H1 (cell line): Measurements from ENCODE around the gene PAF1. TPM values are rescaled to one million over a fixed set of nuclear protein-coding genes. Genes with fewer than 3 reads are reported as not detected.
A peak's percentile ranks its signal among the peaks of the same experiment; 100 is the strongest.

Experiments
- CTCF ChIA-PET: fragments of 300-600 bp; sonication (Branson Sonifier 250); formaldehyde crosslinking; loops from one replicate; lab custom pipeline; 2021; ENCODE audit not compliant: partially characterized antibody; lab: Charles Lee
- POLR2A ChIA-PET: fragments of 300-600 bp; sonication (Branson Sonifier 250); formaldehyde crosslinking; loops from one replicate; lab custom pipeline; 2021; ENCODE audit warnings: inconsistent platforms; ENCODE audit not compliant: partially characterized antibody; lab: Charles Lee
- DNase-seq, 2 experiments: peaks; one replicate each; pipeline versions ENCODE4 v3.0.0 to v3.0.0-alpha.2; 2010 to 2022; ENCODE audit warnings: low spot score in 2 of 2, low read depth in 1 of 2, mixed read lengths in 1 of 2
- FAIRE-seq: peaks from 2 replicates; lab custom pipeline; 2011; peaks lifted over from hg19 to GRCh38; lab: Jason Lieb, UNC
- H2AFZ ChIP-seq: 2 replicates; pipeline ENCODE4 v1.8.1; 2012; ENCODE audit warnings: low read length, inconsistent platforms
- H2AK5ac ChIP-seq: 2 replicates; pipeline ENCODE4 v1.6.1; 2013; ENCODE audit warnings: low read depth, low read length
- H2BK120ac ChIP-seq: replicated peaks from 2 replicates; pipeline ENCODE3; 2013; ENCODE audit warnings: low read depth, low read length, inconsistent platforms
- H2BK12ac ChIP-seq: 2 replicates; pipeline ENCODE4 v1.6.1; 2013; ENCODE audit warnings: low read depth, low read length
- H2BK15ac ChIP-seq: 2 replicates; pipeline ENCODE4 v1.6.1; 2013; ENCODE audit warnings: low read length
- H2BK20ac ChIP-seq: 2 replicates; pipeline ENCODE4 v1.6.1; 2013; ENCODE audit warnings: low read length
- H2BK5ac ChIP-seq: 2 replicates; pipeline ENCODE4 v1.6.1; 2013; ENCODE audit warnings: low read depth, low read length
- H3K14ac ChIP-seq: 2 replicates; pipeline ENCODE4 v1.6.1; 2013; ENCODE audit warnings: inconsistent platforms; ENCODE audit not compliant: insufficient read length
- H3K18ac ChIP-seq: 2 replicates; pipeline ENCODE4 v1.6.1; 2013; ENCODE audit warnings: low read length; ENCODE audit errors: extremely low read depth
- H3K23ac ChIP-seq: 2 replicates; pipeline ENCODE4 v1.6.1; 2013; ENCODE audit warnings: inconsistent platforms; ENCODE audit not compliant: insufficient read length
- H3K23me2 ChIP-seq: 2 replicates; pipeline ENCODE4 v1.6.1; 2013; ENCODE audit warnings: low read depth, low read length
- H3K27ac ChIP-seq: 2 replicates; pipeline ENCODE4 v1.6.1; 2011; ENCODE audit warnings: low read depth, low read length, inconsistent platforms
- H3K27me3 ChIP-seq, 4 experiments: replicated peaks in 1 of 4; 1 replicate in 1 of 4; 2 replicates in 3 of 4; pipeline versions ENCODE4 v1.6.1 to v1.8.1; 2011 to 2013; ENCODE audit warnings: low read length in 3 of 4, mild to moderate bottlenecking in 3 of 4, inconsistent platforms in 2 of 4, mixed read lengths in 2 of 4, moderate library complexity in 1 of 4; ENCODE audit not compliant: control insufficient read depth in 3 of 4, insufficient read depth in 3 of 4; ENCODE audit errors: extremely low read depth in 1 of 4
- H3K36me3 ChIP-seq, 4 experiments: 2 replicates each; pipeline versions ENCODE4 v1.6.1 to v1.8.1; 2011 to 2013; ENCODE audit warnings: mild to moderate bottlenecking in 4 of 4, low read length in 3 of 4, moderate library complexity in 2 of 4, control low read depth in 1 of 4, inconsistent platforms in 1 of 4; ENCODE audit not compliant: insufficient read depth in 4 of 4, control insufficient read depth in 2 of 4
- H3K4ac ChIP-seq: replicated peaks from 2 replicates; pipeline ENCODE3; 2013; ENCODE audit warnings: low read length, low read depth, mixed read lengths, inconsistent platforms; ENCODE audit not compliant: insufficient read length
- H3K4me1 ChIP-seq, 4 experiments: replicated peaks in 1 of 4; 1 replicate in 1 of 4; 2 replicates in 3 of 4; pipeline versions ENCODE4 v1.6.1 to v1.8.1; 2011 to 2013; ENCODE audit warnings: low read length in 3 of 4, inconsistent platforms in 2 of 4, mixed read lengths in 1 of 4; ENCODE audit not compliant: insufficient read depth in 4 of 4, control insufficient read depth in 3 of 4
- H3K4me2 ChIP-seq, 2 experiments: 2 replicates each; pipeline versions ENCODE4 v1.6.1 to v1.8.1; 2011 to 2013; ENCODE audit warnings: low read depth in 2 of 2, low read length in 2 of 2, control low read depth in 1 of 2, inconsistent platforms in 1 of 2, mild to moderate bottlenecking in 1 of 2; ENCODE audit not compliant: insufficient read depth in 1 of 2
- H3K4me3 ChIP-seq, 4 experiments: fragments of 200-600, 300-600 bp in 1 of 4; sonication (generic), shearing (Covaris generic), sonication (Bioruptor Twin) in 1 of 4; 2 replicates each; pipeline versions ENCODE4 v1.5.1 to v1.8.1; 2011 to 2016; ENCODE audit warnings: low read length in 4 of 4, low read depth in 3 of 4, control low read depth in 2 of 4, inconsistent platforms in 2 of 4, mild to moderate bottlenecking in 2 of 4, mixed read lengths in 1 of 4, moderate library complexity in 1 of 4; ENCODE audit not compliant: insufficient read depth in 2 of 4; ENCODE audit errors: extremely low read depth in 1 of 4
- H3K56ac ChIP-seq: replicated peaks from 2 replicates; pipeline ENCODE3; 2013; ENCODE audit warnings: low read depth, mild to moderate bottlenecking, mixed read lengths, low read length, inconsistent platforms; ENCODE audit not compliant: insufficient read length
- H3K79me1 ChIP-seq: 2 replicates; pipeline ENCODE4 v1.6.1; 2013; ENCODE audit warnings: low read depth, low read length, control low read depth
- H3K79me2 ChIP-seq, 2 experiments: 2 replicates each; pipeline versions ENCODE4 v1.6.1 to v1.8.1; 2012 to 2013; ENCODE audit warnings: low read length in 2 of 2, mild to moderate bottlenecking in 2 of 2, inconsistent platforms in 1 of 2; ENCODE audit not compliant: insufficient read depth in 2 of 2, control insufficient read depth in 1 of 2
- H3K9ac ChIP-seq, 4 experiments: replicated peaks in 1 of 4; 1 replicate in 1 of 4; 2 replicates in 3 of 4; pipeline versions ENCODE4 v1.6.1 to v1.8.1; 2011 to 2013; ENCODE audit warnings: low read depth in 3 of 4, low read length in 3 of 4, control low read depth in 2 of 4, mild to moderate bottlenecking in 2 of 4, moderate library complexity in 2 of 4, inconsistent platforms in 1 of 4; ENCODE audit errors: extremely low read depth in 1 of 4
- H3K9me3 ChIP-seq, 2 experiments: 2 replicates each; pipeline versions ENCODE4 v1.6.1 to v1.8.1; 2012 to 2013; ENCODE audit warnings: mild to moderate bottlenecking in 2 of 2, moderate library complexity in 2 of 2, control low read depth in 1 of 2, inconsistent platforms in 1 of 2, low read depth in 1 of 2, low read length in 1 of 2, mixed read lengths in 1 of 2; ENCODE audit not compliant: insufficient read depth in 2 of 2
- H4K20me1 ChIP-seq, 2 experiments: replicated peaks in 1 of 2; 2 replicates each; pipeline versions ENCODE3 to v1.8.1; 2011 to 2013; ENCODE audit warnings: inconsistent platforms in 2 of 2, low read length in 2 of 2, mild to moderate bottlenecking in 1 of 2; ENCODE audit not compliant: insufficient read depth in 2 of 2, control insufficient read depth in 1 of 2
- H4K5ac ChIP-seq: 2 replicates; pipeline ENCODE4 v1.6.1; 2013; ENCODE audit warnings: low read length, low read depth, mixed read lengths, inconsistent platforms; ENCODE audit not compliant: insufficient read length
- H4K8ac ChIP-seq: 2 replicates; pipeline ENCODE4 v1.8.0; 2013; ENCODE audit warnings: mild to moderate bottlenecking, moderate library complexity, low read length, inconsistent platforms; ENCODE audit not compliant: insufficient read depth; ENCODE audit errors: extremely low read depth
- H4K91ac ChIP-seq: replicated peaks from 2 replicates; pipeline ENCODE3; 2013; ENCODE audit warnings: low read length, mixed read lengths, inconsistent platforms; ENCODE audit not compliant: insufficient read length
- GABPA ChIP-seq: IDR thresholded peaks from 2 replicates; pipeline ENCODE4 v1.6.1; 2011; ENCODE audit warnings: mild to moderate bottlenecking, low read length, moderate library complexity, borderline replicate concordance; ENCODE audit not compliant: insufficient read depth
- SIN3A ChIP-seq, 2 experiments: IDR thresholded peaks in 1 of 2; conservative IDR thresholded peaks in 1 of 2; 2 replicates each; pipeline ENCODE4 v1.6.1; 2011 to 2012; ENCODE audit warnings: low read length in 2 of 2, improper control_type of control experiment in 1 of 2, low read depth in 1 of 2, mild to moderate bottlenecking in 1 of 2
- WGBS, 2 experiments: shearing (Covaris generic) in 1 of 2; methylation state at CpG; one replicate each; pipeline versions ENCODE4 v1.1.6 to v1.1.7; 2013 to 2015; ENCODE audit warnings: low lambda C conversion rate in 2 of 2, mixed read lengths in 2 of 2, inconsistent platforms in 1 of 2, low coverage in 1 of 2, missing lambda C conversion rate in 1 of 2; ENCODE audit not compliant: insufficient replicate concordance in 2 of 2, insufficient coverage in 1 of 2, insufficient read length in 1 of 2; ENCODE audit errors: extremely low coverage in 1 of 2, missing lambda C conversion rate in 1 of 2; 5-methylcytosine and 5-hydroxymethylcytosine counted together
- polyA plus RNA-seq, 7 experiments: library from polyadenylated mRNA; depleted of rRNA in 3 of 7; stranded (reverse) in 5 of 7; unstranded in 2 of 7; fragments of >200 nt in 5 of 7; fragments of 200-250 nt in 2 of 7; gene quantifications; 1 replicate in 5 of 7; 2 replicates in 1 of 7; 4 replicates in 1 of 7; pipeline versions ENCODE4 v1.2.1 to v1.2.3, GENCODE V29; 2011 to 2013; ENCODE audit warnings: missing spikeins in 2 of 7, mixed read lengths in 2 of 7
- total RNA-seq: library from RNA; stranded (reverse); fragmentation: NEBNext Ultra II Directional; extraction: Animal tissue kit (Norgen Biotek cat#: 25700); gene quantifications from 2 replicates; pipeline ENCODE4 v1.2.1, GENCODE V29; 2021

PAF1 gene
- total and polyA plus RNA-seq, 2 of the 8 experiments (the other 6 are each of a cell fraction or from before 2014, with no cell fraction given), result 31.4 to 58.6 TPM

DNA sequence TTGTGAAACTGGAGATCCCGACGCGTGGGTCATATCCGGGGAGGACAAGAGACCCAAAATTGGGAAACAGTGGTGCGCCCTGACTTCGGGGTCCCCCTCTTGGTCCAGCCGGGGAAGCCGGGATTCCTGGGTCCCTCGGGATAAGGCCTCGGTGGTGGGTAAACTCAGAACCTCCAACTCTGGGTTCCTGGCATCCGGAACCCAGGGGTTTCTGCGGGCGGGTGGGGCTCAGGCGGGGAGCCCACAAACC is 16.4 kb upstream of the PAF1 start:
- WGBS, 2 experiments, result 1% methylated on average over 10 of the region's 14 CpGs; no CpG with 5 or more reads in 1 of the 2 experiments

More for the DNA sequence above, 16.4 kb upstream of the PAF1 start:
- Histone ChIP-seq H3K9ac (peak overlapping the region; percentile 59 to 77 (median 70); a peak in 6 of 7 replicates), H4K91ac (no peak overlapping the region), H3K27ac (0 out of 2 replicates have a peak overlapping the region, but pooled peaks have one; percentile 56), H2BK5ac (no peak overlapping the region; the same call in 1 of the 2 replicates), H2BK120ac (no peak overlapping the region), H4K8ac (no peak overlapping the region), H2BK12ac (no peak overlapping the region; the same call in 1 of the 2 replicates), H3K9me3 (no peaks in the 10 kb centered on the region), H3K4me3 (peak overlapping the region; percentile 63 to 91 (median 84)), H3K4ac (no peak overlapping the region), H3K36me3 (peaks cover 0 to 5% (median 0%) of the 10 kb centered on the region in 4 experiments; a peak in 1 of 8 replicates), H2AK5ac (no peak overlapping the region), H4K5ac (no peak overlapping the region), H3K79me2 (peaks cover 0 to 20% of the 10 kb centered on the region in 2 experiments; a peak in 1 of 4 replicates), H2BK15ac (no peak overlapping the region), H3K23me2 (peaks cover 26% of the 10 kb centered on the region), H3K27me3 (no peaks in the 10 kb centered on the region), H3K4me1 (peaks cover 10 to 43% (median 22%) of the 10 kb centered on the region in 4 experiments), H3K23ac (no peak overlapping the region), H3K18ac (peak overlapping the region; percentile 71), H2BK20ac (no peak overlapping the region), H4K20me1 (peaks cover 0 to 5% of the 10 kb centered on the region in 2 experiments), H3K4me2 (peak overlapping the region; percentile 81 to 84), H3K79me1 (no peaks in the 10 kb centered on the region), H3K56ac (no peak overlapping the region), H3K14ac (no peak overlapping the region), H2AFZ (no peak overlapping the region)
- TF ChIP-seq SIN3A (conservative IDR thresholded peaks at IDR 0.05 in 1 of 2, IDR thresholded peaks at IDR 0.05 in 1 of 2; ENCODE audit: low read depth in 1 of 2, low read length in 2 of 2) (0 out of 4 replicates have a peak, but pooled peaks of 1 of the 2 experiments have one; percentile 3), GABPA (no peak)
- DNase-seq (no peak), FAIRE-seq (no peak)
- ChIA-PET POLR2A (interaction anchor here (0.6 to 14.3 kb wide), 11 partner anchors 9 to 1502 kb away, joined by 3 to 234 read pairs (median 5); partner anchors contain the start of genes MED29, PAF1, RPS16 and TIMM50), CTCF (interaction anchor here (1.0 to 3.9 kb wide), 4 partner anchors 10 to 32 kb away, joined by 3 to 38 read pairs (median 3); no protein-coding TSS in a partner anchor)
